DND-41 (cell line): ENCODE measurements around the gene PUSL1.

Source experiments
- ATAC-seq: fragments of 200-7000 bp; cut with Tn5 transposase; 3 replicates; pipeline ENCODE4 v1.9.1; 2021; ENCODE audit warnings: low read depth; ENCODE audit not compliant: insufficient read depth
- DNase-seq: peaks from one replicate; pipeline ENCODE4 v3.0.0-alpha.2; 2020
- H2AFZ ChIP-seq: 2 replicates; pipeline ENCODE4 v1.6.0; 2012; ENCODE audit warnings: low read depth, low read length
- H3K27ac ChIP-seq: 2 replicates; pipeline ENCODE4 v1.5.1; 2012; ENCODE audit warnings: low read length, inconsistent platforms
- H3K27me3 ChIP-seq: fragments of 200-600 bp; sonication (generic); 2 replicates; pipeline ENCODE4 v1.6.0; 2012; ENCODE audit warnings: low read length, mild to moderate bottlenecking, inconsistent platforms; ENCODE audit not compliant: insufficient read depth, poor library complexity
- H3K36me3 ChIP-seq: 2 replicates; pipeline ENCODE4 v1.5.1; 2012; ENCODE audit warnings: low read length, inconsistent platforms; ENCODE audit not compliant: insufficient read depth
- H3K4me1 ChIP-seq: 2 replicates; pipeline ENCODE4 v1.5.1; 2012; ENCODE audit warnings: mild to moderate bottlenecking, low read length; ENCODE audit not compliant: insufficient read depth
- H3K4me2 ChIP-seq: 2 replicates; pipeline ENCODE4 v1.6.0; 2012; ENCODE audit warnings: mild to moderate bottlenecking, moderate library complexity, low read length, inconsistent platforms; ENCODE audit not compliant: insufficient read depth
- H3K4me3 ChIP-seq, 2 experiments: fragments of 200-600 bp in 1 of 2; shearing (Covaris generic) in 1 of 2; 2 replicates each; pipeline ENCODE4 v1.5.1; 2012 to 2016; ENCODE audit warnings: inconsistent platforms in 2 of 2, low read length in 2 of 2, mild to moderate bottlenecking in 2 of 2, low read depth in 1 of 2, moderate library complexity in 1 of 2
- H3K79me2 ChIP-seq: 2 replicates; pipeline ENCODE4 v1.6.0; 2012; ENCODE audit warnings: low read length, inconsistent platforms; ENCODE audit not compliant: insufficient read depth
- H3K9ac ChIP-seq: 2 replicates; pipeline ENCODE4 v1.6.0; 2012; ENCODE audit warnings: low read depth, mild to moderate bottlenecking, inconsistent platforms, low read length, moderate library complexity
- H3K9me3 ChIP-seq: 2 replicates; pipeline ENCODE4 v1.5.1; 2012; ENCODE audit warnings: low read length, moderate library complexity, mild to moderate bottlenecking, inconsistent platforms; ENCODE audit not compliant: insufficient read depth, severe bottlenecking
- H4K20me1 ChIP-seq: 2 replicates; pipeline ENCODE4 v1.6.0; 2012; ENCODE audit warnings: low read length; ENCODE audit not compliant: insufficient read depth
- EZH2 ChIP-seq: IDR thresholded peaks from 3 replicates; pipeline ENCODE4 v1.6.1; 2012; ENCODE audit warnings: borderline replicate concordance, low read depth, mild to moderate bottlenecking, moderate library complexity, low read length, inconsistent platforms; ENCODE audit not compliant: severe bottlenecking
- TF ChIP-seq, protein P1 (sequence below): IDR thresholded peaks from 2 replicates; pipeline ENCODE4 v1.5.1; 2012; ENCODE audit warnings: borderline replicate concordance, low read length, moderate library complexity, mild to moderate bottlenecking; ENCODE audit not compliant: poor library complexity, severe bottlenecking; ENCODE audit errors: extremely low read depth

The PUSL1 gene

DNA sequence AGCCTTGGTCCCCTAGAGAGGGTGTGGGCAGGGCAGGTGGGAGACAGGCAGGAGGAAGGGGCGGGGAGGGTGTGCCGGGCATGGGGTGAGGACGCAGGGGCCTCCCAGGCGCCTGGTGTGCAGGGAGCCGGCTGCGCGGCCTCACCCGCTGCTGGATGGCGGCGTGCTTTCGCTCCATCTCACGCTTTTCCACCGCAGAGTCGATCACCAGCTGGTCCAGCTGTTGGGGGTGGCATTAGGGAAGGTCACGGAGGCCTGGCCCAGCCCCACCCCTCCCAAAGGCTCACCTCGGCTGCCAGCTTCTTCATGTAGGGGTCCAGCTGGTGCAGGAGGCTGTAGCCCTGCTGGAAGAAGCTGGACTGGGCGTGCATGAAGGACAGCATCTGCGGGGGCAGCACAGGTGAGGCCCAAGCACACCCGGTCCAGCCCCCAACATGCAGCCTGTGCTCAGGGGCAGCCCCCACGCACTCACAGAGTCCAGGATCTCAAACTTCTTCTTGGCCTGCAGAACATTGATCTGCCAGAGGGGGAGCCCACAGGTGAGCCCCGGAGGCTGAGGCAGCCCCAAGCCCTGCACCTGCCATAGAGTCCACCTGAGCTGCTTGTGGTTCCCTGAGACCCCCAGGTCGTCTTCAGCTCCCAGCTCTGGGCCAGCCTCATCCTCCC lies 8.6 kb upstream of the PUSL1 start:
- no peak for DNase-seq
- H3K36me3 ChIP-seq = peaks cover 16% of the 10 kb centered on the region; the same call in 1 of the 2 replicates
- H4K20me1 ChIP-seq = peaks cover 55% of the 10 kb centered on the region
- H3K9me3 ChIP-seq = no peaks in the 10 kb centered on the region
- H3K79me2 ChIP-seq = peaks cover 11% of the 10 kb centered on the region
- H3K4me2 ChIP-seq = no peak overlapping the region
- no peak overlapping the region for H3K9ac ChIP-seq
- ATAC-seq = peak; percentile 56; the same call in 2 of the 3 replicates
- 0 out of 2 replicates have a peak, but pooled peaks cover 1% of the 10 kb centered on the region for H3K4me1 ChIP-seq
- H3K27ac ChIP-seq = no peak overlapping the region
- no peak overlapping the region for H3K4me3 ChIP-seq
- TF ChIP-seq, protein P1, sequence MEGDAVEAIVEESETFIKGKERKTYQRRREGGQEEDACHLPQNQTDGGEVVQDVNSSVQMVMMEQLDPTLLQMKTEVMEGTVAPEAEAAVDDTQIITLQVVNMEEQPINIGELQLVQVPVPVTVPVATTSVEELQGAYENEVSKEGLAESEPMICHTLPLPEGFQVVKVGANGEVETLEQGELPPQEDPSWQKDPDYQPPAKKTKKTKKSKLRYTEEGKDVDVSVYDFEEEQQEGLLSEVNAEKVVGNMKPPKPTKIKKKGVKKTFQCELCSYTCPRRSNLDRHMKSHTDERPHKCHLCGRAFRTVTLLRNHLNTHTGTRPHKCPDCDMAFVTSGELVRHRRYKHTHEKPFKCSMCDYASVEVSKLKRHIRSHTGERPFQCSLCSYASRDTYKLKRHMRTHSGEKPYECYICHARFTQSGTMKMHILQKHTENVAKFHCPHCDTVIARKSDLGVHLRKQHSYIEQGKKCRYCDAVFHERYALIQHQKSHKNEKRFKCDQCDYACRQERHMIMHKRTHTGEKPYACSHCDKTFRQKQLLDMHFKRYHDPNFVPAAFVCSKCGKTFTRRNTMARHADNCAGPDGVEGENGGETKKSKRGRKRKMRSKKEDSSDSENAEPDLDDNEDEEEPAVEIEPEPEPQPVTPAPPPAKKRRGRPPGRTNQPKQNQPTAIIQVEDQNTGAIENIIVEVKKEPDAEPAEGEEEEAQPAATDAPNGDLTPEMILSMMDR = peak; percentile 52
- no peak for TF ChIP-seq EZH2
- no peak overlapping the region for H2AFZ ChIP-seq
- no peaks in the 10 kb centered on the region for H3K27me3 ChIP-seq

DNA sequence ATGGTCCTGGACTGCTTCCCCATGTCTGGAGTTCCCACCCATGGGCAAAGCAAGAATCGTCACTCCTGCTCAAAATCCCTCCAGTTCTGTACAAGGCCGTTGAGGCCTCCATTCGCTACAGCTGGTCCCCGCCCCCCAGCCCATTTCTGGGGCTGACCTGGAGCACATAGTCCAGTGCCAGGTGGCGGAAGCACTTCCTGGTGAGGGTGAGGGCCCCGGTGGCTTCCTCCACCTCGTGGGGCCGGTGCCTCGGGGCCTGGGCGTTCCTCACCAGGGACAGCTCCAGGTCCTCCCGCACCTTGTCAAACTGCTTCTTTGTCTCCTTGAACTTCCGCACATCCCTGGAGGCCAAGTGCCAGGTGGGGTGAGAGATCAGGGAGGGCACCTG lies 8.1 kb upstream of the PUSL1 start:
- Histone ChIP-seq H3K79me2 (peaks cover 17% of the 10 kb centered on the region), H3K27me3 (no peaks in the 10 kb centered on the region), H4K20me1 (peaks cover 60% of the 10 kb centered on the region), H3K9me3 (no peaks in the 10 kb centered on the region), H3K4me2 (no peak overlapping the region), H3K4me1 (peaks cover 6% of the 10 kb centered on the region), H3K4me3 (no peak overlapping the region), H3K36me3 (peaks cover 13% of the 10 kb centered on the region; the same call in 1 of the 2 replicates), H3K9ac (no peak overlapping the region), H2AFZ (no peak overlapping the region), H3K27ac (no peak overlapping the region)
- no peak for ATAC-seq
- no peak for DNase-seq
- TF ChIP-seq, protein P1 = no peak
- no peak for TF ChIP-seq EZH2

DNA sequence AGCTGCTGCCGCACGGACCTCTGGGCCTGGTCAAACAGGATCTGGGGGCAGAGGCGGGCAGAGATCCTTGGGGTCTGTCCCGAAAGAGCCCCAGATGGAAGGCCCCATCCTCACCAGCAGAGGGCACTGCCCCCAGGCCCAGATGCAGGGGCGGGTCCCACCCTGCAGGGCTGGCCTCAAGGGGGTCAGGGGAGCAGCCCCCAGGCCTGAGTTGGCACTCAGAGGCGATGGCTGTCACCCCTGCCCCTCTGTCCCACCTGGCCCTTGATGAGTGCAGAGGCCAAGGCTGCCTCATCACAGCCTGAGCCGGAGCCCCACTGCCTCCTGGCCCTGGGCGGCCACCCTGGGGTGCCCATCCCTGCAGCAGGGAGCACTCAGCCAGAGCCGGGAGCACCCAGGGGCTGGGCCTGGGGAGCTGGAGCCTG lies 6.4 kb upstream of the PUSL1 start:
- H3K4me2 ChIP-seq = no peak overlapping the region
- H3K27ac ChIP-seq = no peak overlapping the region
- H3K27me3 ChIP-seq = no peaks in the 10 kb centered on the region
- peaks cover 8% of the 10 kb centered on the region; the same call in 1 of the 2 replicates for H3K36me3 ChIP-seq
- peaks cover 23% of the 10 kb centered on the region for H3K4me1 ChIP-seq
- no peak overlapping the region for H2AFZ ChIP-seq
- peaks cover 69% of the 10 kb centered on the region for H4K20me1 ChIP-seq
- DNase-seq (peak; percentile 28), ATAC-seq (no peak)
- H3K9ac ChIP-seq = no peak overlapping the region
- H3K9me3 ChIP-seq = no peaks in the 10 kb centered on the region
- H3K4me3 ChIP-seq = no peak overlapping the region
- TF ChIP-seq, protein P1 = peak; percentile 64
- TF ChIP-seq EZH2 = no peak
- H3K79me2 ChIP-seq = peaks cover 33% of the 10 kb centered on the region
